ENCODE results near the gene CDO1.

The CDO1 gene

GRCh38 chr5:115778417-115778816 lies 38.0 kb downstream of the CDO1 start:
- no peak for DNase-seq

DNA sequence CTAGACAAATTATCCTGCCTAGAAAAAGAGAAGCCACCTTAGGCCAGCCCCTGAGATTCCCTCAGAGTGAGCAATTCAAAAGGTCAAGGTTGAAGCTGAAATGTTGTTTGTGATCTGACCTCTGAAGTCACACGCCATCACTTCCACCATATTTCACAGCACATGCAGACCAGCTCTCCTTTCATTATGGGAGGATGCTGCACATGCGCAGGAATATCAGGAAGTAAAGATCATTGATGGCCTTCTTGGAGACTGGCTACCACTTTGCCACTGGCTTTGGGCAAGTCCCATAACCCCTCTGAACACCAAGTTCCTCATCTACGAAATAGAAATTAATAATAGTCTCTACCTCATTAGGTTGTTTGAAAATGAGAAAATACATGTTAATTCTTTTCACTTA lies 39.5 kb downstream of the CDO1 start:
- no peak for DNase-seq

GRCh38 chr5:115775999-115776398 lies 40.5 kb downstream of the CDO1 start:
- DNase-seq, result no peak

- no peak for DNase-seq
Measured at GRCh38 chr5:115774684-115775083, 41.8 kb downstream of the CDO1 start.

DNA sequence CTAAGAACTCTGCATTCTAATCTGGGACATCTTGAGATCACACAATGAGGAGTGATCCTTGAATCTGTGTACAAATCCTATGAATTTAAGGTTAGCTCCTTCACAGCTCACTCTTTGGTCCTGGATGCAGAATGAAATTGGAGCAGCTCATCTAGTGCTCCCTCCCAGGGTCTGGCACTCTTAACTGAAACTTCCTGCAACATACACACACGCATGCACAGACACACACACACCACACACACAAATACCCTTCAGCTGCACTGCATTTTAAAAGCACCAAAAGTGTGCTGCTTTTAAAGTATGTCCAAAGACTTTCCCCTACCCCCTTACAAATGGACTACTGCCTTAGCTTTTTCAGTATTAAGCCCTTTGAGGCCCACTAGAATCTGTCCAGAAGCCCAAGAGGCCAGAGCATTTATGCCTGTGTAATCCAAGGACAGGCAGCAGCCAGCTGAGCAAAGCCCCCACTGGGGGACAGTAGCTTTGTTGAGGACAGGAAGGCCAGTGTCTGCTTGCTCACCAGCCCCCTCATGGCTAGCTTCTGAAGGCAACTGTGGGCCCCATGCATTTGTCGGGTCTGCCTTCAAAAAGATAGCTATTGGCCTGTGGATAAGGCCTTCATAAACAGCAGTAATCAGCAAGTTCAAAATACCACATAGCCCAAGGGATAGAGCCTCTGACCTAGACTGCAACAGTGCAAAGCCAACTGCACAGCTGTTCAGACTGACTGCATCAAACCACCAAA lies 43.6 kb downstream of the CDO1 start:
- DNase-seq, result no peak

- DNase-seq, result peak; percentile 3
Measured at GRCh38 chr5:115770466-115770865, 46.0 kb downstream of the CDO1 start.

DNA sequence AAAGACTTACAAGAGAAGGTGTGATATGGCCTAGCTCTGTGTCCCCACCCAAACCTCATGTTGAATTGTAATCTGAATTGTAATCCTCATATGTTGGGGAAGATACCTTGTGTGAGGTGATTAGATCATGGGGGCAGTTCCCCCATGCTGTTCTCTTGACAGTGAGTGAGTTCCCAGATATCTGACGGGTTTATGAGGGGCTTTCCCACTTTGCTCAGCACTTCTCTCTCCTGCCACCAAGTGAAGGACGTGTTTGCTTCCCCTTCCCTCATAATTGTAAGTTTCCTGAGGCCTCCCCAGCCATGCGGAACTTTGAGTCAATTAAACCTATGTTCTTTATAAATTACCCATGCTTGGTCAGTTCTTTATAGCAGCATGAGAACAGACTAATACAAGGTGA lies 49.0 kb downstream of the CDO1 start:
- no peak for DNase-seq

GRCh38 chr5:115766608-115767007 lies 49.9 kb downstream of the CDO1 start:
- no peak for DNase-seq

DNA sequence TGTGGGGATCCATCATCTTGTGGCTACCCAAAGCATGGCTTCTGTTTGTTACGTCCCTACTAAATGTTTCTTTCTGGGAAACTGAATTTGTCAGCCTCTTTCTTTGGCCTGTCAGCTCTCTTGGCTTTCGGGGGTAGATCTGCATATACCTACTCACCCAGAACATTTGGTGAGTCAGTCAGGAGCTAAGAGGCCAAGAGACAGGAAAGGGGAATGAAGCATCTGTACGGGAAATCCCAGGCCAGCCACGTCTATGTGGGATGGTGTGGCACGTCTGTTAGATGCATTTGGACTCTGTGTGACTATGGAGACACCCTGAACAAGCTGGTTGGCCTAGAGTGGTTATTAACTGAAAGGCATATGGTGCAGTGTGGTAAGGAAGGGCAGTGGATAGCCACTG lies 58.1 kb downstream of the CDO1 start:
- DNase-seq, result no peak

GRCh38 chr5:115755675-115756074 lies 60.8 kb downstream of the CDO1 start:
- DNase-seq, result no peak

All from NCI-H146 (cell line).